NB4 (cell line): ENCODE data around the gene THADA.

Source experiments
- MAX ChIP-seq: IDR thresholded peaks from 2 replicates; pipeline ENCODE4 v1.6.1; 2011; ENCODE audit warnings: low read depth, low read length
- POLR2A ChIP-seq: IDR thresholded peaks from 2 replicates; pipeline ENCODE4 v1.6.1; 2011; ENCODE audit warnings: mild to moderate bottlenecking; ENCODE audit not compliant: insufficient read length; ENCODE audit errors: extremely low read depth
- TF ChIP-seq, protein P1 (sequence below): IDR thresholded peaks from one replicate; pipeline ENCODE4 v1.5.1; 2012; ENCODE audit warnings: low read depth, low read length

GRCh38 chr2:43246641-43247040 is 349.2 kb downstream of the THADA start:
- TF ChIP-seq, protein P1, sequence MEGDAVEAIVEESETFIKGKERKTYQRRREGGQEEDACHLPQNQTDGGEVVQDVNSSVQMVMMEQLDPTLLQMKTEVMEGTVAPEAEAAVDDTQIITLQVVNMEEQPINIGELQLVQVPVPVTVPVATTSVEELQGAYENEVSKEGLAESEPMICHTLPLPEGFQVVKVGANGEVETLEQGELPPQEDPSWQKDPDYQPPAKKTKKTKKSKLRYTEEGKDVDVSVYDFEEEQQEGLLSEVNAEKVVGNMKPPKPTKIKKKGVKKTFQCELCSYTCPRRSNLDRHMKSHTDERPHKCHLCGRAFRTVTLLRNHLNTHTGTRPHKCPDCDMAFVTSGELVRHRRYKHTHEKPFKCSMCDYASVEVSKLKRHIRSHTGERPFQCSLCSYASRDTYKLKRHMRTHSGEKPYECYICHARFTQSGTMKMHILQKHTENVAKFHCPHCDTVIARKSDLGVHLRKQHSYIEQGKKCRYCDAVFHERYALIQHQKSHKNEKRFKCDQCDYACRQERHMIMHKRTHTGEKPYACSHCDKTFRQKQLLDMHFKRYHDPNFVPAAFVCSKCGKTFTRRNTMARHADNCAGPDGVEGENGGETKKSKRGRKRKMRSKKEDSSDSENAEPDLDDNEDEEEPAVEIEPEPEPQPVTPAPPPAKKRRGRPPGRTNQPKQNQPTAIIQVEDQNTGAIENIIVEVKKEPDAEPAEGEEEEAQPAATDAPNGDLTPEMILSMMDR = no peak
- no peak for TF ChIP-seq POLR2A
- TF ChIP-seq MAX = no peak
